Endothelial cell of umbilical vein (primary cell): ENCODE results near the gene METTL21C.

Experiments used
- CTCF ChIP-seq, 2 donors: IDR thresholded peaks; 1 replicate in 1 of 2; 2 replicates in 1 of 2; pipeline ENCODE4 v1.5.1; 2011; ENCODE audit warnings: low read length in 2 of 2, mild to moderate bottlenecking in 2 of 2, moderate library complexity in 2 of 2, control low read depth in 1 of 2, inconsistent platforms in 1 of 2, low read depth in 1 of 2; ENCODE audit not compliant: insufficient read depth in 1 of 2; ENCODE audit errors: extremely low read depth in 1 of 2
- POLR2A ChIP-seq: IDR thresholded peaks from 2 replicates; pipeline ENCODE4 v1.6.1; 2012; ENCODE audit warnings: low read depth, mild to moderate bottlenecking, control low read depth, low read length

GRCh38 chr13:102708211-102708610 is 13.4 kb upstream of the METTL21C start:
- TF ChIP-seq POLR2A, result no peak
- no peak for TF ChIP-seq CTCF (IDR thresholded peaks at IDR 0.05; ENCODE audit: extremely low read depth in 1 of 2, insufficient read depth in 1 of 2, low read depth in 1 of 2, low read length in 2 of 2)
